ENCODE measurements around the gene NEK7.

The NEK7 gene

GRCh38 chr1:198169672-198170071 is 12.9 kb downstream of the NEK7 start:
- H3K27me3 Mint-ChIP-seq = no peaks in the 10 kb centered on the region
- DNase-seq (no peak), ATAC-seq (replicated peaks) (no peak)
- H3K4me3 Mint-ChIP-seq = peak overlapping the region; percentile 7 to 40
- peaks cover 53 to 86% of the 10 kb centered on the region in 2 donors for H3K4me1 Mint-ChIP-seq
- H3K9me3 Mint-ChIP-seq = peaks cover 2 to 4% of the 10 kb centered on the region in 2 donors
- H3K36me3 Mint-ChIP-seq = peaks cover 20 to 24% of the 10 kb centered on the region in 2 donors
- peak overlapping the region; percentile 87 for H3K27ac Mint-ChIP-seq

- H3K27ac Mint-ChIP-seq = peak overlapping the region; percentile 88
- peaks cover 57 to 85% of the 10 kb centered on the region in 2 donors for H3K4me1 Mint-ChIP-seq
- ATAC-seq (replicated peaks) = no peak
- peak overlapping the region; percentile 41 to 43 for H3K4me3 Mint-ChIP-seq
- peaks cover 18 to 23% of the 10 kb centered on the region in 2 donors for H3K36me3 Mint-ChIP-seq
- DNase-seq = no peak
- H3K27me3 Mint-ChIP-seq = no peaks in the 10 kb centered on the region
- H3K9me3 Mint-ChIP-seq = peaks cover 6 to 10% of the 10 kb centered on the region in 2 donors
Measured at GRCh38 chr1:198171667-198172540, 15.1 kb downstream of the NEK7 start.

GRCh38 chr1:198173832-198174231 is 17.0 kb downstream of the NEK7 start:
- Mint-ChIP-seq H3K9me3 (peaks cover 6 to 10% of the 10 kb centered on the region in 2 donors), H3K27ac (no peak overlapping the region), H3K4me3 (peak overlapping the region in 1 of 2 donors; percentile 44), H3K4me1 (peaks cover 48 to 85% of the 10 kb centered on the region in 2 donors), H3K27me3 (no peaks in the 10 kb centered on the region), H3K36me3 (peaks cover 19 to 21% of the 10 kb centered on the region in 2 donors)
- ATAC-seq (replicated peaks) = peak; percentile 6
- DNase-seq = no peak

GRCh38 chr1:198174297-198174696 is 17.5 kb downstream of the NEK7 start:
- DNase-seq (peak; percentile 55), ATAC-seq (replicated peaks) (peak; percentile 88 to 90)
- Mint-ChIP-seq H3K4me3 (peak overlapping the region; percentile 74 to 79), H3K36me3 (peaks cover 19 to 21% of the 10 kb centered on the region in 2 donors), H3K27ac (peak overlapping the region; percentile 97), H3K27me3 (no peaks in the 10 kb centered on the region), H3K4me1 (peaks cover 49 to 83% of the 10 kb centered on the region in 2 donors), H3K9me3 (peaks cover 6 to 10% of the 10 kb centered on the region in 2 donors)

- Mint-ChIP-seq H3K36me3 (peaks cover 12 to 14% of the 10 kb centered on the region in 2 donors), H3K27me3 (no peaks in the 10 kb centered on the region), H3K4me3 (peak overlapping the region in 1 of 2 donors; percentile 35), H3K4me1 (peaks cover 48 to 84% of the 10 kb centered on the region in 2 donors), H3K27ac (peak overlapping the region; percentile 87), H3K9me3 (peaks cover 6% of the 10 kb centered on the region in 2 donors)
- ATAC-seq (replicated peaks) (peak; percentile 66 to 69), DNase-seq (no peak)
Measured at GRCh38 chr1:198175423-198176170, 18.8 kb downstream of the NEK7 start.

GRCh38 chr1:198176179-198176578 is 19.4 kb downstream of the NEK7 start:
- peak; percentile 13 to 26 for ATAC-seq (replicated peaks)
- H3K4me3 Mint-ChIP-seq = peak overlapping the region in 1 of 2 donors; percentile 37
- H3K27ac Mint-ChIP-seq = peak overlapping the region; percentile 87

GRCh38 chr1:198177546-198177945 is 20.7 kb downstream of the NEK7 start:
- Mint-ChIP-seq H3K36me3 (peaks cover 10 to 15% of the 10 kb centered on the region in 2 donors), H3K27ac (peak overlapping the region; percentile 66), H3K27me3 (no peaks in the 10 kb centered on the region), H3K4me3 (peak overlapping the region; percentile 1 to 54), H3K4me1 (peaks cover 43 to 86% of the 10 kb centered on the region in 2 donors), H3K9me3 (peaks cover 4 to 6% of the 10 kb centered on the region in 2 donors)
- ATAC-seq (replicated peaks) (no peak), DNase-seq (no peak)

More at GRCh38 chr1:198176179-198176578, 19.4 kb downstream of the NEK7 start:
- no peaks in the 10 kb centered on the region for H3K27me3 Mint-ChIP-seq
- peaks cover 48 to 86% of the 10 kb centered on the region in 2 donors for H3K4me1 Mint-ChIP-seq
- no peak for DNase-seq
- H3K36me3 Mint-ChIP-seq = peaks cover 12 to 14% of the 10 kb centered on the region in 2 donors
- peaks cover 6% of the 10 kb centered on the region in 2 donors for H3K9me3 Mint-ChIP-seq

- ATAC-seq (replicated peaks) (no peak), DNase-seq (no peak)
- no peaks in the 10 kb centered on the region for H3K27me3 Mint-ChIP-seq
- no peak overlapping the region for H3K4me3 Mint-ChIP-seq
- H3K36me3 Mint-ChIP-seq = peaks cover 10 to 15% of the 10 kb centered on the region in 2 donors
- H3K9me3 Mint-ChIP-seq = peaks cover 4 to 6% of the 10 kb centered on the region in 2 donors
- H3K4me1 Mint-ChIP-seq = peaks cover 38 to 82% of the 10 kb centered on the region in 2 donors
- no peak overlapping the region for H3K27ac Mint-ChIP-seq
Measured at GRCh38 chr1:198178615-198179014, 21.8 kb downstream of the NEK7 start.

- Mint-ChIP-seq H3K9me3 (peaks cover 4 to 6% of the 10 kb centered on the region in 2 donors), H3K4me1 (peaks cover 35 to 73% of the 10 kb centered on the region in 2 donors), H3K27me3 (no peaks in the 10 kb centered on the region), H3K36me3 (peaks cover 10 to 15% of the 10 kb centered on the region in 2 donors), H3K27ac (peak overlapping the region; percentile 31), H3K4me3 (no peak overlapping the region)
- DNase-seq (no peak), ATAC-seq (replicated peaks) (peak in 1 of 2 donors; percentile 23)
Measured at GRCh38 chr1:198179556-198179981, 22.8 kb downstream of the NEK7 start.

GRCh38 chr1:198183605-198184004 is 26.8 kb downstream of the NEK7 start:
- ATAC-seq (replicated peaks) (no peak), DNase-seq (no peak)
- Mint-ChIP-seq H3K4me3 (no peak overlapping the region), H3K9me3 (no peaks in the 10 kb centered on the region), H3K4me1 (peaks cover 19 to 61% of the 10 kb centered on the region in 2 donors), H3K27ac (no peak overlapping the region), H3K36me3 (peaks cover 3 to 8% of the 10 kb centered on the region in 2 donors), H3K27me3 (no peaks in the 10 kb centered on the region)

GRCh38 chr1:198184516-198184915 is 27.7 kb downstream of the NEK7 start:
- no peak for DNase-seq
- peaks cover 16 to 54% of the 10 kb centered on the region in 2 donors for H3K4me1 Mint-ChIP-seq
- no peak overlapping the region for H3K27ac Mint-ChIP-seq
- no peak for ATAC-seq (replicated peaks)
- peaks cover 2 to 8% of the 10 kb centered on the region in 2 donors for H3K36me3 Mint-ChIP-seq
- H3K4me3 Mint-ChIP-seq = no peak overlapping the region
- H3K27me3 Mint-ChIP-seq = no peaks in the 10 kb centered on the region
- no peaks in the 10 kb centered on the region for H3K9me3 Mint-ChIP-seq

GRCh38 chr1:198185146-198185545 is 28.3 kb downstream of the NEK7 start:
- Mint-ChIP-seq H3K36me3 (peaks cover 2 to 8% of the 10 kb centered on the region in 2 donors), H3K9me3 (no peaks in the 10 kb centered on the region), H3K27me3 (no peaks in the 10 kb centered on the region), H3K4me1 (peaks cover 13 to 51% of the 10 kb centered on the region in 2 donors), H3K4me3 (no peak overlapping the region), H3K27ac (no peak overlapping the region)
- ATAC-seq (replicated peaks) = no peak
- no peak for DNase-seq

- Mint-ChIP-seq H3K4me3 (peak overlapping the region; percentile 9 to 48), H3K4me1 (peaks cover 10 to 48% of the 10 kb centered on the region in 2 donors), H3K36me3 (peaks cover 2 to 5% of the 10 kb centered on the region in 2 donors), H3K27ac (no peak overlapping the region), H3K9me3 (no peaks in the 10 kb centered on the region), H3K27me3 (no peaks in the 10 kb centered on the region)
- DNase-seq = no peak
- no peak for ATAC-seq (replicated peaks)
Measured at GRCh38 chr1:198185759-198186158, 29.0 kb downstream of the NEK7 start.
